Mammary epithelial cell (primary cell): ENCODE results near the gene SYVN1.

Experiments used
- CTCF ChIP-seq, 2 donors: IDR thresholded peaks in 1 of 2; conservative IDR thresholded peaks in 1 of 2; 2 replicates each; pipeline ENCODE4 v1.5.1; 2011 to 2012; ENCODE audit warnings: inconsistent platforms in 2 of 2, low read length in 2 of 2, mild to moderate bottlenecking in 2 of 2, control low read depth in 1 of 2, low read depth in 1 of 2; ENCODE audit not compliant: insufficient read depth in 1 of 2; ENCODE audit errors: extremely low read depth in 1 of 2
- EZH2 ChIP-seq: IDR thresholded peaks from 2 replicates; pipeline ENCODE4 v1.6.1; 2012; ENCODE audit warnings: low read length, inconsistent platforms, borderline replicate concordance

GRCh38 chr11:65126624-65127274 is 7.6 kb downstream of the SYVN1 start:
- no peak for TF ChIP-seq CTCF (conservative IDR thresholded peaks at IDR 0.05 in 1 of 2, IDR thresholded peaks at IDR 0.05 in 1 of 2; ENCODE audit: extremely low read depth in 1 of 2, insufficient read depth in 1 of 2, low read depth in 1 of 2, low read length in 2 of 2)
- no peak for TF ChIP-seq EZH2
